OCI-LY1 (cell line): ENCODE data around the gene TTYH3.

Source experiments
- H2AFZ ChIP-seq: fragments of 200-600 bp; sonication (generic), shearing (Covaris generic); 2 replicates; pipeline ENCODE4 v1.6.0; 2014; ENCODE audit warnings: antibody characterized with exemption, mild to moderate bottlenecking, low read length
- H3F3A ChIP-seq: fragments of 200-600 bp; sonication (generic), shearing (Covaris generic); 2 replicates; pipeline ENCODE4 v1.6.0; 2014; ENCODE audit warnings: mild to moderate bottlenecking, antibody characterized with exemption, low read length, moderate library complexity; ENCODE audit not compliant: insufficient read depth
- H3K27ac ChIP-seq: fragments of 200-600 bp; sonication (generic); 2 replicates; pipeline ENCODE4 v1.5.1; 2014; ENCODE audit warnings: low read length, mixed run types, mild to moderate bottlenecking, low read depth; ENCODE audit not compliant: poor library complexity, severe bottlenecking
- H3K27me3 ChIP-seq: fragments of 200-600 bp; sonication (generic); 2 replicates; pipeline ENCODE4 v1.6.0; 2014; ENCODE audit warnings: antibody characterized with exemption, mild to moderate bottlenecking, low read length, moderate library complexity; ENCODE audit not compliant: insufficient read depth
- H3K36me3 ChIP-seq: fragments of 200-600 bp; sonication (generic); 2 replicates; pipeline ENCODE4 v1.6.1; 2014; ENCODE audit warnings: mild to moderate bottlenecking, antibody characterized with exemption, low read length, moderate library complexity, mixed read lengths; ENCODE audit not compliant: insufficient read depth
- H3K4me1 ChIP-seq: fragments of 200-600 bp; sonication (generic); 2 replicates; pipeline ENCODE4 v1.5.1; 2014; ENCODE audit warnings: mild to moderate bottlenecking, low read length, moderate library complexity; ENCODE audit not compliant: insufficient read depth, severe bottlenecking
- H3K4me2 ChIP-seq: fragments of 200-600 bp; sonication (generic), shearing (Covaris generic); 2 replicates; pipeline ENCODE4 v1.6.1; 2014; ENCODE audit warnings: low read length
- H3K4me3 ChIP-seq: fragments of 200-600 bp; sonication (generic); 2 replicates; pipeline ENCODE4 v1.5.1; 2014; ENCODE audit warnings: low read length, low read depth, mild to moderate bottlenecking, mixed read lengths; ENCODE audit not compliant: poor library complexity, severe bottlenecking
- H3K79me2 ChIP-seq: fragments of 200-600 bp; shearing (Covaris generic); 2 replicates; pipeline ENCODE4 v1.6.1; 2016; ENCODE audit warnings: mixed run types, low read length, mixed read lengths; ENCODE audit not compliant: insufficient read depth
- H3K9ac ChIP-seq: fragments of 200-600 bp; sonication (generic), shearing (Covaris generic); 2 replicates; pipeline ENCODE4 v1.6.1; 2014; ENCODE audit warnings: mild to moderate bottlenecking, low read length, mixed read lengths
- H3K9me2 ChIP-seq: fragments of 200-600 bp; sonication (generic), shearing (Covaris generic); 2 replicates; pipeline ENCODE4 v1.6.1; 2014; ENCODE audit warnings: low read depth, mild to moderate bottlenecking, low read length, mixed read lengths
- H3K9me3 ChIP-seq: fragments of 200-600 bp; shearing (Covaris generic); 2 replicates; pipeline ENCODE4 v1.6.1; 2014; ENCODE audit warnings: low read length, mixed read lengths
- H4K20me1 ChIP-seq: fragments of 200-600 bp; sonication (generic), shearing (Covaris generic); 2 replicates; pipeline ENCODE4 v1.6.0; 2016; ENCODE audit warnings: mild to moderate bottlenecking, low read length; ENCODE audit not compliant: insufficient read depth
- TF ChIP-seq, protein P1 (sequence below): fragments of 200-600 bp; sonication (generic), shearing (Covaris generic); IDR thresholded peaks from 2 replicates; pipeline ENCODE4 v1.5.1; 2017; ENCODE audit warnings: mild to moderate bottlenecking, antibody characterized with exemption, low read length, moderate library complexity, mixed read lengths

Gene TTYH3

DNA sequence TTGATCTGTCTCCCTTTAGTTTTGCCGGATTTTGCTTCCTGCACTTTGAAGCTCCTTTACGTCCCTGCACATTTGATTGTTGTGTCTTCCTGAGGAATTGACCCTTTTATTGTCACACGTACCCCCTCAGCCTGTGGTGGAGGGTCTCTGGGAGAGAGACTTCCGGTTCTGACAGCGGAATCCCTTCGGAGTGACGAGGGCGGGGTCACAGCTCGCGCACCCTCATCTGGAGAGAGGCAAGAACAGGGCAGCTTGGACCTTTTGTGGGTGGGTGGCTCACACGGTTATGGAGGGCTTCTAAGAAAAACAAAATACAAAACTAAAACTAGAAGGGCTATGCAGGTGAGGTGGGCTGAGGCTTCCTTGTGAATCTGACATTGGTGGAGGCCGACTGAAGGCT, 82.2 kb downstream of the TTYH3 start:
- Histone ChIP-seq H3K4me3 (no peak overlapping the region), H3K9me3 (no peaks in the 10 kb centered on the region), H3K36me3 (no peaks in the 10 kb centered on the region), H3K4me2 (no peak overlapping the region), H3F3A (no peaks in the 10 kb centered on the region), H3K27me3 (no peaks in the 10 kb centered on the region; the same call in 1 of the 2 replicates), H2AFZ (no peak overlapping the region), H3K79me2 (no peaks in the 10 kb centered on the region), H3K27ac (no peak overlapping the region), H4K20me1 (no peaks in the 10 kb centered on the region), H3K9me2 (no peaks in the 10 kb centered on the region), H3K4me1 (peaks cover 19% of the 10 kb centered on the region), H3K9ac (no peak overlapping the region)
- TF ChIP-seq, protein P1, sequence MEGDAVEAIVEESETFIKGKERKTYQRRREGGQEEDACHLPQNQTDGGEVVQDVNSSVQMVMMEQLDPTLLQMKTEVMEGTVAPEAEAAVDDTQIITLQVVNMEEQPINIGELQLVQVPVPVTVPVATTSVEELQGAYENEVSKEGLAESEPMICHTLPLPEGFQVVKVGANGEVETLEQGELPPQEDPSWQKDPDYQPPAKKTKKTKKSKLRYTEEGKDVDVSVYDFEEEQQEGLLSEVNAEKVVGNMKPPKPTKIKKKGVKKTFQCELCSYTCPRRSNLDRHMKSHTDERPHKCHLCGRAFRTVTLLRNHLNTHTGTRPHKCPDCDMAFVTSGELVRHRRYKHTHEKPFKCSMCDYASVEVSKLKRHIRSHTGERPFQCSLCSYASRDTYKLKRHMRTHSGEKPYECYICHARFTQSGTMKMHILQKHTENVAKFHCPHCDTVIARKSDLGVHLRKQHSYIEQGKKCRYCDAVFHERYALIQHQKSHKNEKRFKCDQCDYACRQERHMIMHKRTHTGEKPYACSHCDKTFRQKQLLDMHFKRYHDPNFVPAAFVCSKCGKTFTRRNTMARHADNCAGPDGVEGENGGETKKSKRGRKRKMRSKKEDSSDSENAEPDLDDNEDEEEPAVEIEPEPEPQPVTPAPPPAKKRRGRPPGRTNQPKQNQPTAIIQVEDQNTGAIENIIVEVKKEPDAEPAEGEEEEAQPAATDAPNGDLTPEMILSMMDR: no peak
